HCT116 (cell line): Measurements from ENCODE around the gene MPPED1. TPM values are rescaled to one million over a fixed set of nuclear protein-coding genes. Genes with fewer than 3 reads are reported as not detected.

Experiments
- ATAC-seq: fragments of 200-7000 bp; cut with Tn5 transposase; 2 replicates; pipeline ENCODE4 v1.9.1; 2020; ENCODE audit warnings: mild to moderate bottlenecking, moderate library complexity
- BruUV-seq: library from RNA; stranded (reverse); fragments of 400-500 nt; replicated peaks from 2 replicates; lab custom pipeline; 2021; lab: Mats Ljungman, UMichigan
- CTCF ChIA-PET: fragments of 300-600 bp; sonication (Branson Sonifier 250); formaldehyde crosslinking; loops from one replicate; lab custom pipeline; 2021; ENCODE audit warnings: antibody characterized with exemption; lab: Charles Lee
- POLR2A ChIA-PET: fragments of 300-600, 350-600 bp; sonication (Branson Sonifier 250); formaldehyde crosslinking; loops from one replicate; lab custom pipeline; 2021; ENCODE audit warnings: antibody characterized with exemption; lab: Charles Lee
- RAD21 ChIA-PET, 2 experiments: fragments of 300-600 bp; sonication (Branson Sonifier 250); formaldehyde crosslinking; loops; one replicate each; lab custom pipeline; 2023; ENCODE audit warnings: low total read pairs in 2 of 2; ENCODE audit not compliant: uncharacterized antibody in 2 of 2, unreplicated experiment in 2 of 2, low non-redundant PET in 1 of 2; lab: Charles Lee
- DNase-seq: peaks from one replicate; pipeline ENCODE4 v3.0.0-alpha.2; 2010; ENCODE audit warnings: low read depth, low spot score
- H2AFZ ChIP-seq: fragments of 200-600 bp; shearing (Covaris generic), sonication (generic); 2 replicates; pipeline ENCODE4 v1.6.1; 2017; ENCODE audit warnings: low read depth, mixed run types, mixed read lengths, antibody characterized with exemption, low read length; ENCODE audit not compliant: poor library complexity, severe bottlenecking
- H3K27ac ChIP-seq: 2 replicates; pipeline ENCODE4 v1.5.1; 2012; ENCODE audit warnings: low read depth, low read length
- H3K27me3 ChIP-seq: fragments of 200-600 bp; sonication (generic); 2 replicates; pipeline ENCODE4 v1.6.1; 2016; ENCODE audit warnings: mixed run types, low read length, mixed read lengths; ENCODE audit not compliant: insufficient read depth
- H3K36me3 ChIP-seq, 2 experiments: fragments of 200-500 bp in 1 of 2; fragments of 200-600 bp in 1 of 2; sonication (Bioruptor generic) in 1 of 2; sonication (generic) in 1 of 2; 2 replicates each; pipeline versions ENCODE4 v1.5.1 to v1.6.1; 2014 to 2016; ENCODE audit warnings: low read length in 2 of 2, inconsistent platforms in 1 of 2, mixed read lengths in 1 of 2, mixed run types in 1 of 2; ENCODE audit not compliant: insufficient read depth in 2 of 2, control insufficient read depth in 1 of 2
- H3K4me1 ChIP-seq, 2 experiments: fragments of 200-600 bp in 1 of 2; sonication (generic) in 1 of 2; 2 replicates each; pipeline versions ENCODE4 v1.5.1 to v1.6.1; 2012 to 2017; ENCODE audit warnings: low read length in 2 of 2, inconsistent platforms in 1 of 2, mild to moderate bottlenecking in 1 of 2, mixed read lengths in 1 of 2, mixed run types in 1 of 2, moderate library complexity in 1 of 2; ENCODE audit not compliant: insufficient read depth in 2 of 2, control insufficient read depth in 1 of 2
- H3K4me2 ChIP-seq: fragments of 200-600 bp; sonication (generic); 2 replicates; pipeline ENCODE4 v1.6.1; 2017; ENCODE audit warnings: mixed run types, low read length, mixed read lengths
- H3K4me3 ChIP-seq, 2 experiments: fragments of 200-600 bp in 1 of 2; sonication (generic) in 1 of 2; replicated peaks in 1 of 2; 2 replicates each; pipeline ENCODE4 v1.5.1; 2011 to 2016; ENCODE audit warnings: low read length in 2 of 2, control low read depth in 1 of 2, low read depth in 1 of 2, mild to moderate bottlenecking in 1 of 2, mixed read lengths in 1 of 2, mixed run types in 1 of 2
- H3K79me2 ChIP-seq: fragments of 200-600 bp; sonication (generic); 2 replicates; pipeline ENCODE4 v1.6.1; 2017; ENCODE audit warnings: mild to moderate bottlenecking, mixed run types, low read length, moderate library complexity, mixed read lengths; ENCODE audit not compliant: insufficient read depth
- H3K9ac ChIP-seq: fragments of 200-600 bp; sonication (generic); 2 replicates; pipeline ENCODE4 v1.6.1; 2016; ENCODE audit warnings: low read length, mixed read lengths
- H3K9me2 ChIP-seq: fragments of 200-600 bp; sonication (generic), shearing (Covaris generic); 2 replicates; pipeline ENCODE4 v1.6.1; 2017; ENCODE audit warnings: mixed run types, mild to moderate bottlenecking, moderate library complexity; ENCODE audit not compliant: insufficient read depth
- H3K9me3 ChIP-seq, 2 experiments: fragments of 200-500 bp in 1 of 2; fragments of 200-600 bp in 1 of 2; sonication (Bioruptor generic) in 1 of 2; sonication (generic) in 1 of 2; 2 replicates each; pipeline ENCODE4 v1.6.1; 2014 to 2017; ENCODE audit warnings: low read length in 2 of 2, mixed read lengths in 2 of 2, inconsistent platforms in 1 of 2, low read depth in 1 of 2, mild to moderate bottlenecking in 1 of 2, mixed run types in 1 of 2, moderate library complexity in 1 of 2; ENCODE audit not compliant: control insufficient read depth in 1 of 2, insufficient read depth in 1 of 2
- H4K20me1 ChIP-seq: fragments of 200-600 bp; sonication (generic), shearing (Covaris generic); 2 replicates; pipeline ENCODE4 v1.6.1; 2017; ENCODE audit warnings: mixed run types, mild to moderate bottlenecking, moderate library complexity; ENCODE audit not compliant: insufficient read depth
- ATF3 ChIP-seq: IDR thresholded peaks from 2 replicates; pipeline ENCODE4 v1.6.1; 2012
- CEBPB ChIP-seq: IDR thresholded peaks from 2 replicates; pipeline ENCODE4 v1.6.1; 2012; ENCODE audit warnings: low read depth
- CTCF ChIP-seq, 3 experiments: fragments of 200-600 bp in 1 of 3; sonication (generic) in 1 of 3; IDR thresholded peaks in 2 of 3; conservative IDR thresholded peaks in 1 of 3; 2 replicates each; pipeline ENCODE4 v1.5.1; 2012 to 2017; ENCODE audit warnings: low read depth in 2 of 3, low read length in 2 of 3, antibody characterized with exemption in 1 of 3, borderline replicate concordance in 1 of 3, control low read depth in 1 of 3, mild to moderate bottlenecking in 1 of 3, mixed read lengths in 1 of 3, mixed run types in 1 of 3, moderate library complexity in 1 of 3; ENCODE audit not compliant: insufficient read depth in 1 of 3
- ELF1 ChIP-seq: IDR thresholded peaks from 2 replicates; pipeline ENCODE4 v1.6.1; 2012; ENCODE audit warnings: low read depth, borderline replicate concordance
- EZH2phosphoT487 ChIP-seq: fragments of 200-600 bp; IDR thresholded peaks from 2 replicates; pipeline ENCODE4 v1.6.1; 2018; ENCODE audit warnings: antibody characterized with exemption, borderline replicate concordance
- FOSL1 ChIP-seq: IDR thresholded peaks from 2 replicates; pipeline ENCODE4 v1.6.1; 2012; ENCODE audit warnings: low read depth
- MAX ChIP-seq: IDR thresholded peaks from 2 replicates; pipeline ENCODE4 v1.6.1; 2012
- POLR2AphosphoS5 ChIP-seq: IDR thresholded peaks from 2 replicates; pipeline ENCODE4 v1.6.1; 2011; ENCODE audit warnings: mild to moderate bottlenecking, low read depth, low read length, moderate library complexity
- RAD21 ChIP-seq: IDR thresholded peaks from 2 replicates; pipeline ENCODE4 v1.6.1; 2012; ENCODE audit warnings: low read depth, mild to moderate bottlenecking
- SIN3A ChIP-seq: IDR thresholded peaks from 2 replicates; pipeline ENCODE4 v1.6.1; 2012; ENCODE audit warnings: low read depth
- SP1 ChIP-seq: IDR thresholded peaks from 2 replicates; pipeline ENCODE4 v1.6.1; 2012; ENCODE audit warnings: low read depth
- TCF7L2 ChIP-seq: IDR thresholded peaks from 2 replicates; pipeline ENCODE4 v1.7.0; 2011; ENCODE audit warnings: borderline replicate concordance, inconsistent platforms; ENCODE audit not compliant: insufficient read depth, insufficient read length; ENCODE audit errors: extremely low read depth
- YY1 ChIP-seq: IDR thresholded peaks from 2 replicates; pipeline ENCODE4 v1.6.1; 2011; ENCODE audit warnings: low read length, low read depth, moderate library complexity, mild to moderate bottlenecking; ENCODE audit not compliant: insufficient replicate concordance; ENCODE audit errors: extremely low read depth
- ZBTB33 ChIP-seq: IDR thresholded peaks from 2 replicates; pipeline ENCODE4 v1.6.1; 2011; ENCODE audit warnings: mild to moderate bottlenecking, low read length, moderate library complexity; ENCODE audit not compliant: insufficient replicate concordance; ENCODE audit errors: extremely low read depth
- ZFX ChIP-seq: fragments of 450-650 bp; IDR thresholded peaks from 2 replicates; pipeline ENCODE4 v1.6.1; 2017
- ZNF274 ChIP-seq: fragments of 200-500 bp; sonication (Bioruptor generic); IDR thresholded peaks from 2 replicates; pipeline ENCODE4 v1.6.1; 2014; ENCODE audit warnings: mild to moderate bottlenecking, low read depth, low read length, inconsistent platforms
- intact Hi-C: fragments of 100-400 bp; cut with micrococcal nuclease; formaldehyde crosslinking; loops from 2 replicates; pipeline ENCODE4 v1.10.0; 2022
- total RNA-seq: library from RNA; stranded (reverse); gene quantifications from one replicate; pipeline ENCODE4 v1.2.1, GENCODE V29; 2021; ENCODE audit not compliant: unreplicated experiment

The MPPED1 gene
- total RNA-seq, 1 experiment from 2014 or later, result not detected

- Histone ChIP-seq H3K36me3 (no peaks in the 10 kb centered on the region), H3K4me1 (peaks cover 0 to 4% of the 10 kb centered on the region in 2 experiments; a peak in 1 of 4 replicates), H2AFZ (no peak overlapping the region), H3K4me3 (no peak overlapping the region), H3K79me2 (no peaks in the 10 kb centered on the region), H3K9ac (no peak overlapping the region), H3K9me3 (no peaks in the 10 kb centered on the region), H4K20me1 (no peaks in the 10 kb centered on the region), H3K9me2 (no peaks in the 10 kb centered on the region), H3K27ac (no peak overlapping the region), H3K27me3 (no peaks in the 10 kb centered on the region), H3K4me2 (no peak overlapping the region)
- ATAC-seq (no peak), DNase-seq (no peak)
- RAD21 ChIA-PET, result no interaction called here
- POLR2A ChIA-PET, result no interaction called here
- TF ChIP-seq ELF1, result no peak
- no peak for TF ChIP-seq ZBTB33
- no peak for TF ChIP-seq CEBPB
- TF ChIP-seq MAX, result no peak
- TF ChIP-seq TCF7L2, result no peak
- no peak for TF ChIP-seq SP1
- no peak for TF ChIP-seq CTCF (IDR thresholded peaks at IDR 0.05 in 2 of 3, conservative IDR thresholded peaks at IDR 0.05 in 1 of 3; ENCODE audit: borderline replicate concordance in 1 of 3, insufficient read depth in 1 of 3, low read depth in 2 of 3, low read length in 2 of 3)
- TF ChIP-seq SIN3A, result no peak
- no peak for TF ChIP-seq EZH2phosphoT487
- TF ChIP-seq FOSL1, result no peak
- no peak for TF ChIP-seq ATF3
- TF ChIP-seq POLR2AphosphoS5, result no peak
- no peak for TF ChIP-seq RAD21
- no peak for TF ChIP-seq ZFX
- no peak for TF ChIP-seq YY1
- no peak for TF ChIP-seq ZNF274
- intact Hi-C loops, result no loop called here
- CTCF ChIA-PET, result no interaction called here
- no TSS peak for BruUV-seq
These were observed 9.7 kb upstream of the MPPED1 start for GRCh38 chr22:43402128-43402527.
